ENCODE data around the gene DPP9. TPM values are rescaled to one million over a fixed set of nuclear protein-coding genes. Genes with fewer than 3 reads are reported as not detected.

Gene DPP9
- total RNA-seq, 6 experiments from 2014 or later, result 47.3 to 118 (median 54.5) TPM

DNA sequence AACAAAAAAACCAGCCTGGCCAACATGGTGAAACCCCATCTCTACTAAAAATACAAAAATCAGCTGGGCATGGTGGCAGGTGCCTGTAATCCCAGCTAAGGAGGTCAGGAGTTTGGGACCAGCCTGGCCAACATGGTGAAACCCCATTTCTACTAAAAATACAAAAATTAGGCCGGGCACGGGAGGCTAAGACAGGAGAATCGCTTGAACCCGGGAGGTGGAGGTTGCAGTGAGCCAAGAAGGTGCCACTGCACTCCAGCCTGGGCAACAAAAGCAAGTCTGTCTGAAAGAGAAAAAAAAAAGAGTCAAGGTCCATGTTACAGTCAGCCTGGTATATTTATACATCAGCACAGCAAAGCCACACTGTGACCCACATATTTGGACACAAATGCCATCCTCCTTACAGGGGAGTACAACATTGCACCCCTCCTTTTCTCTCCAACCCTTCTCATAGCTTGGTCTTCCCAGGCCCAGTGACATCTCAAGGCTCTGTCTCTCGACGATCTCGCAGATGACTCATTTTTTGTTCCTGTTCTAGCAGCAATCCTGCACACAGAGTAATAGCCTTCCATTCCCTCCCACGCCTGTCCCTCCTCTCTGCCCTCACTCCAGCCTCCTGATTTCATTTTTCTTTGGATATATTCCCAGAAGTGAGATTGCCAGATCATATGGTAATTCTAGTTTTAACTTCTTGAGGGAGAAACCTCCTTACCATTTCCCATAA is 21.0 kb upstream of the DPP9 start:
- no peak overlapping the region for H3K4me3 ChIP-seq
- H3K27ac ChIP-seq, result no peak overlapping the region
- intact Hi-C loops (cut with DNase I), result no loop called here
- no peaks in the 10 kb centered on the region for H3K36me3 ChIP-seq
- no peak for TF ChIP-seq POLR2A (IDR thresholded peaks at IDR 0.05)
- TF ChIP-seq, protein P1, sequence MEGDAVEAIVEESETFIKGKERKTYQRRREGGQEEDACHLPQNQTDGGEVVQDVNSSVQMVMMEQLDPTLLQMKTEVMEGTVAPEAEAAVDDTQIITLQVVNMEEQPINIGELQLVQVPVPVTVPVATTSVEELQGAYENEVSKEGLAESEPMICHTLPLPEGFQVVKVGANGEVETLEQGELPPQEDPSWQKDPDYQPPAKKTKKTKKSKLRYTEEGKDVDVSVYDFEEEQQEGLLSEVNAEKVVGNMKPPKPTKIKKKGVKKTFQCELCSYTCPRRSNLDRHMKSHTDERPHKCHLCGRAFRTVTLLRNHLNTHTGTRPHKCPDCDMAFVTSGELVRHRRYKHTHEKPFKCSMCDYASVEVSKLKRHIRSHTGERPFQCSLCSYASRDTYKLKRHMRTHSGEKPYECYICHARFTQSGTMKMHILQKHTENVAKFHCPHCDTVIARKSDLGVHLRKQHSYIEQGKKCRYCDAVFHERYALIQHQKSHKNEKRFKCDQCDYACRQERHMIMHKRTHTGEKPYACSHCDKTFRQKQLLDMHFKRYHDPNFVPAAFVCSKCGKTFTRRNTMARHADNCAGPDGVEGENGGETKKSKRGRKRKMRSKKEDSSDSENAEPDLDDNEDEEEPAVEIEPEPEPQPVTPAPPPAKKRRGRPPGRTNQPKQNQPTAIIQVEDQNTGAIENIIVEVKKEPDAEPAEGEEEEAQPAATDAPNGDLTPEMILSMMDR (IDR thresholded peaks at IDR 0.05), result no peak
- peak in 2 of 4 donors; percentile 33 to 70 for ATAC-seq
- no peaks in the 10 kb centered on the region for H3K4me1 ChIP-seq
- DNase-seq, result no peak
- 43% methylated on average over 6 of the region's 8 CpGs for WGBS (ENCODE audit: insufficient coverage, low coverage, low lambda C conversion rate, missing lambda C conversion rate)
- H3K27me3 ChIP-seq, result no peaks in the 10 kb centered on the region
- H3K9me3 ChIP-seq, result no peaks in the 10 kb centered on the region

DNA sequence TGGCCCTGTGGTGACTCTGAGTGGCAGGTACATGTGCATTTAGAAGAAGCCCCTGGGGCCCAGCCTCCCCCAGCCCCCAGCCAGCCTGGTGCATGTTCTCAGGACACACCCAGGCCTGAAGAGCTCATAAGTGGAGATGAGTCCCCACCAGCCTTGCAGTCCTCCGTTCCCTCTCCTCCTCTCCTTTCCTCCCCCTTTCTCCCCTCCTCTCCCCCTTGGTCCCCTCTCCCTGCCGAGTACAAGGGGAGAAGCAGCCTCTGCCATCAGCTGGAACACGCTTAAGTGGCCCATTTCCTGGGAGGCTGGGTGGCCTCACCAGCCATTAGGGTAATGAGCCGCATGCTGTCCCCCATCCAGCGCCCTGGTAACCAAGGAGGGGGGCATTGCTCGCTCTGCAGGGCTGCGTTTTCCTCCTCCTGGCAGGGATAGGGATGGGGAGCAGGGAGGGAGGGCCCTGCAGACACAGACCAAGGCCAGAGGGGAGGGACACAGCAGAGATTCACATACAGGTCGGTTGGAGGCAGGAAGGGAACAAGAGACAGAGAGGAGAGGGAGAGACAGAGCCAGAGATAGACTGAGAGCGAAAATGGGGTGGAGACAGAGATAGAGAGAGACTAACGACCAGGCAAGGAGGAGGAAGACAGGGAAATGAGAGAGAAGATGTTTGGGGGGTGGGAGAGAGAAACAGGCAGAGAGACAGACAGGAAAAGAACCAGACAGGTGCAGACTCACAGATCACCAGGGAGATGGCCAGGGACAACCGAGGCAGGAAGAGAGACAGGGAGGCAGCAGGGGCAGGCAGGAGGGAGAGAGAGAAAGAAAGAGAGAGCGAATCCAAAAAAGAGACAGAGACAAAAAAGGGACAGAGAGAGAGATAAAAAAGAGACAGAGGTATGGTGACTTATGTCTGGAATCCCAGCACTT is 19.3 kb upstream of the DPP9 start:
- Histone ChIP-seq H3K4me3 (no peak overlapping the region), H3K36me3 (no peaks in the 10 kb centered on the region)

DNA sequence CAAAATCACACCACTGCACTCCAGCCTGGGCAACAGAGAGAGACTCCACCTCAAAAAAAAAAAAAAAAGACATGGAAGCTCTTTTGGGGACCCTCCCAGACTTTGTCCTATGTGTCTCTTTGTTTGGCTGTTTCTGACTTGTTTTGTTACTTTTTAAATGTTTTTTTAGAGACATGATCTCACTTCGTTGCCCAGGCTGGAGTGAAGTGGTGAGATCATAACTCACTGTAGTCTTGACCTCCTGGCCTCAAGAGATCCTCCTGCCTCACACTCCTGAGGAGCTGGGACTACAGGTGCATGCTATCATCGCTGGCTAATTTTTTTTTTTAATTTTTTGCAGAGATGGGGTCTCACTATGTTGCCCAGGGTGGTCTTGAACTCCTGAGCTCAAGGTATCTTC is 16.4 kb upstream of the DPP9 start:
- H3K4me3 ChIP-seq, result no peak overlapping the region
- DNase-seq, result no peak
- 85% methylated on average over 2 of the region's 2 CpGs for WGBS (ENCODE audit: insufficient coverage, low coverage, low lambda C conversion rate, missing lambda C conversion rate)

More for the DNA sequence above, 19.3 kb upstream of the DPP9 start:
- Histone ChIP-seq H3K9me3 (no peaks in the 10 kb centered on the region), H3K4me1 (no peaks in the 10 kb centered on the region), H3K27me3 (no peaks in the 10 kb centered on the region), H3K27ac (no peak overlapping the region)
- WGBS (ENCODE audit: insufficient coverage, low coverage, low lambda C conversion rate, missing lambda C conversion rate), result 20% methylated on average over 9 of the region's 12 CpGs
- no peak for TF ChIP-seq POLR2A (IDR thresholded peaks at IDR 0.05)
- TF ChIP-seq, protein P1 (IDR thresholded peaks at IDR 0.05), result no peak
- DNase-seq (no peak), ATAC-seq (peak in 1 of 4 donors; percentile 15)
- intact Hi-C loops (cut with DNase I), result no loop called here

DNA sequence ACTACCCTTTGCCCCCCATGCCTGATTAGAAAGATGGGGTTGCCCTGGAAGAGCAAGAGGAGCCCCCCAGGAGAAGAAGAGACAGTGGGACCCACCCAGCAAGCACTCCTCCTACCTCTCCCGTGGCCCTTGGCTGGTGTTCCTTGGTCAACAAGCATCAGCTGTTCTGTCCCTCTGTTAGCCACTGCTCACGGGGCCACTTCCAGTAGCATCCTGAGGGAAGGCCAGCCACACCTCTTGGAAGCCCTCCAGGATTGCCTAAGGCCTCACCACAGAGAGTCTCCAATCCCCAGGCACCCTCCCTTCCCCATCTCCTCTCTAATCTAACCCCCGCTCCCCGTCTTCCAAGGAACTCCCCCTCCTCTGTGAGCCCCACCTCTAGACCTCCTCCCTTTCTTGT is 15.1 kb upstream of the DPP9 start:
- no peak for TF ChIP-seq POLR2A (IDR thresholded peaks at IDR 0.05)
- TF ChIP-seq, protein P1 (IDR thresholded peaks at IDR 0.05), result no peak
- no peak for DNase-seq
- Histone ChIP-seq H3K27me3 (no peaks in the 10 kb centered on the region), H3K27ac (no peak overlapping the region), H3K9me3 (no peaks in the 10 kb centered on the region), H3K36me3 (no peaks in the 10 kb centered on the region), H3K4me1 (no peaks in the 10 kb centered on the region), H3K4me3 (no peak overlapping the region)
- intact Hi-C loops (cut with DNase I), result loop anchor here (5.0 kb wide), 2 partner anchors 44 to 49 kb away; no protein-coding TSS in a partner anchor
- ATAC-seq, result no peak
- WGBS (ENCODE audit: insufficient coverage, low coverage, low lambda C conversion rate, missing lambda C conversion rate), result 88% methylated on average over 2 of the region's 4 CpGs

More for the DNA sequence above, 16.4 kb upstream of the DPP9 start:
- H3K36me3 ChIP-seq, result no peaks in the 10 kb centered on the region
- intact Hi-C loops (cut with DNase I), result no loop called here
- H3K4me1 ChIP-seq, result no peaks in the 10 kb centered on the region
- H3K27ac ChIP-seq, result no peak overlapping the region
- ATAC-seq, result no peak
- no peaks in the 10 kb centered on the region for H3K9me3 ChIP-seq
- H3K27me3 ChIP-seq, result no peaks in the 10 kb centered on the region
- no peak for TF ChIP-seq POLR2A (IDR thresholded peaks at IDR 0.05)
- TF ChIP-seq, protein P1 (IDR thresholded peaks at IDR 0.05), result no peak

Measured in right lobe of liver (tissue), 6 donors.